Keratinocyte (primary cell): Measurements from ENCODE around the gene SH3GLB2. TPM values are rescaled to one million over a fixed set of nuclear protein-coding genes. Genes with fewer than 3 reads are reported as not detected.

Source experiments
- DNase-seq: peaks from one replicate; pipeline ENCODE4 v3.0.0-alpha.2; 2011; ENCODE audit warnings: low read depth, missing footprints, low spot score
- FAIRE-seq: peaks from 2 replicates; lab custom pipeline; 2011; peaks lifted over from hg19 to GRCh38; lab: Jason Lieb, UNC
- H2AFZ ChIP-seq: 2 replicates; pipeline ENCODE4 v1.6.0; 2012; ENCODE audit warnings: low read length, control low read depth, inconsistent platforms; ENCODE audit not compliant: control insufficient read depth
- H3K27ac ChIP-seq: 2 replicates; pipeline ENCODE4 v1.5.1; 2011; ENCODE audit warnings: low read length; ENCODE audit not compliant: control insufficient read depth, insufficient read depth
- H3K27me3 ChIP-seq: 3 replicates; pipeline ENCODE4 v1.6.0; 2011; ENCODE audit warnings: low read length; ENCODE audit not compliant: control insufficient read depth, insufficient read depth; ENCODE audit errors: extremely low read depth
- H3K36me3 ChIP-seq, 2 experiments: 2 replicates in 1 of 2; 3 replicates in 1 of 2; pipeline ENCODE4 v1.5.1; 2011; ENCODE audit warnings: low read length in 2 of 2, mild to moderate bottlenecking in 1 of 2; ENCODE audit not compliant: control insufficient read depth in 2 of 2, insufficient read depth in 2 of 2; ENCODE audit errors: extremely low read depth in 1 of 2
- H3K4me1 ChIP-seq: 3 replicates; pipeline ENCODE4 v1.5.1; 2011; ENCODE audit warnings: low read length; ENCODE audit not compliant: control insufficient read depth, insufficient read depth; ENCODE audit errors: extremely low read depth
- H3K4me2 ChIP-seq: 3 replicates; pipeline ENCODE4 v1.6.0; 2011; ENCODE audit warnings: low read depth, low read length; ENCODE audit not compliant: control insufficient read depth, insufficient read depth; ENCODE audit errors: extremely low read depth
- H3K4me3 ChIP-seq, 3 experiments: fragments of 200-600 bp in 1 of 3; sonication (generic) in 1 of 3; 2 replicates in 2 of 3; 3 replicates in 1 of 3; pipeline ENCODE4 v1.5.1; 2011 to 2016; ENCODE audit warnings: low read length in 3 of 3, mild to moderate bottlenecking in 3 of 3, control low read depth in 2 of 3, inconsistent platforms in 1 of 3, low read depth in 1 of 3, mixed read lengths in 1 of 3, mixed run types in 1 of 3, moderate library complexity in 1 of 3; ENCODE audit not compliant: control insufficient read depth in 2 of 3, insufficient read depth in 2 of 3; ENCODE audit errors: extremely low read depth in 1 of 3
- H3K79me2 ChIP-seq: 2 replicates; pipeline ENCODE4 v1.6.0; 2012; ENCODE audit warnings: low read length; ENCODE audit not compliant: control insufficient read depth, insufficient read depth
- H3K9ac ChIP-seq: 3 replicates; pipeline ENCODE4 v1.6.0; 2011; ENCODE audit warnings: low read length; ENCODE audit not compliant: control insufficient read depth, insufficient read depth; ENCODE audit errors: extremely low read depth
- H3K9me1 ChIP-seq: 3 replicates; pipeline ENCODE4 v1.6.0; 2011; ENCODE audit warnings: low read length; ENCODE audit not compliant: control insufficient read depth, insufficient read depth; ENCODE audit errors: extremely low read depth
- H3K9me3 ChIP-seq: 2 replicates; pipeline ENCODE4 v1.5.1; 2012; ENCODE audit warnings: low read depth, low read length; ENCODE audit not compliant: control insufficient read depth
- H4K20me1 ChIP-seq: 3 replicates; pipeline ENCODE4 v1.6.0; 2011; ENCODE audit warnings: low read length; ENCODE audit not compliant: control insufficient read depth, insufficient read depth; ENCODE audit errors: extremely low read depth
- EZH2 ChIP-seq: IDR thresholded peaks from one replicate; pipeline ENCODE4 v1.6.1; 2012; ENCODE audit warnings: inconsistent platforms, mild to moderate bottlenecking, low read length, moderate library complexity
- dilution Hi-C: fragments of 300-500 bp; cut with MboI; formaldehyde crosslinking; loops from one replicate; pipeline ENCODE4 v1.7.0; 2020; ENCODE audit warnings: low sequenced_read_pairs; ENCODE audit not compliant: extremely low pct_ligation_motif_present
- polyA plus RNA-seq, 5 experiments: library from polyadenylated mRNA; depleted of rRNA in 3 of 5; stranded (reverse) in 3 of 5; stranded (forward) in 1 of 5; unstranded in 1 of 5; fragments of >200 nt; gene quantifications; 1 replicate in 1 of 5; 2 replicates in 3 of 5; 3 replicates in 1 of 5; pipeline versions ENCODE4 v1.2.1 to v1.2.3, GENCODE V29; 2011 to 2012; ENCODE audit warnings: missing spikeins in 2 of 5, low read depth in 1 of 5, low replicate concordance in 1 of 5
- TF ChIP-seq, protein P1 (sequence below), 3 experiments: IDR thresholded peaks in 1 of 3; conservative IDR thresholded peaks in 1 of 3; optimal IDR thresholded peaks in 1 of 3; 2 replicates in 2 of 3; 3 replicates in 1 of 3; pipeline versions ENCODE3 to v1.5.1; 2011; ENCODE audit warnings: low read length in 3 of 3, mild to moderate bottlenecking in 3 of 3, moderate library complexity in 2 of 3, control low read depth in 1 of 3, inconsistent platforms in 1 of 3; ENCODE audit not compliant: insufficient read depth in 2 of 3; ENCODE audit errors: extremely low read depth in 1 of 3

Gene SH3GLB2
- polyA plus RNA-seq, 1 donor (not counting 4 experiments of a cell fraction or from before 2014, with no cell fraction given), result 37.1 TPM

DNA sequence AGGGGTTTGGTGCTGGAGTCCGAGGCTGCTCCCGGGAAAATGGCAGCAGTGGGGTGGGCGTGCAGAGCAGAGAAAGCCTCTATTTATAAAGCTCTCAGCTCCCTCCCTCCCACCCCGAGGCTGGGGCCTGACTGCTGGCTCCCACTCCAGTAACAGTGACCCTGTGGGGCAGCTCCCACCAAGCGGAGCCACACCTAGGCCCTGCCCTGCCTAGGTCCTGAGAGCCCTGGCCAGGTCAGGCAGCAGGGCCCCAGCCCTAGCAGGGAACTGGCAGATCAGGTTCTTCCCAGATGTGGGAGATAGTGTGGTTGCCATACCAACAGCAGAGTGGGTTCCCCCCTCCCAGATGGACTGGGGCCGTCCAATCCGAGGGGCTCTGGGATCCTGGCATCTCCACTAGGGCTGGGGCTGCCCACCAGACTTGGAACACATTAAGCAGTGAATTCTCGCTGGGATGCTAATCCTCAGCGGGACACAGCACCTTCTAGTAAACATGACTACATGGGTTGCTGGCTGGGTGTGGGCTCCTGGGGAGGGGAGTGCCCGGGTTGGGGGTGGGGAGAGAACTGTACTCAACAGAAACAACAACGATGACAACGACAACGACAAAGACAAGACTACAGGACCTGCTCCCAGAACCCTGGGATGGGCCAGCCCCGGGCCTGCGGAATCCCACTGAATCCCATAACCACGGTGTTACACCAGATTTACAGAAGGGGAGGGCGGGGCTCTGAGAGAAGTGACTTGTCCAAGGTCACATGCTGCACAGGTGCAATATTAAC, 1.5 kb downstream of the SH3GLB2 start:
- H3K79me2 ChIP-seq, result peaks cover 24% of the 10 kb centered on the region
- peaks cover 31% of the 10 kb centered on the region for H3K4me1 ChIP-seq
- H4K20me1 ChIP-seq, result no peaks in the 10 kb centered on the region
- FAIRE-seq (no peak), DNase-seq (no peak)
- H3K9me1 ChIP-seq, result peaks cover 6% of the 10 kb centered on the region
- peak overlapping the region; percentile 50 for H3K9ac ChIP-seq
- no peaks in the 10 kb centered on the region for H3K9me3 ChIP-seq
- H3K36me3 ChIP-seq, result no peaks in the 10 kb centered on the region
- peak overlapping the region; percentile 55 to 78 (median 64) for H3K4me3 ChIP-seq
- H3K27ac ChIP-seq, result no peak overlapping the region
- no peaks in the 10 kb centered on the region for H3K27me3 ChIP-seq
- dilution Hi-C loops, result no loop called here
- no peak overlapping the region for H2AFZ ChIP-seq
- peak overlapping the region; percentile 80 for H3K4me2 ChIP-seq
- no peak for TF ChIP-seq EZH2
- TF ChIP-seq, protein P1, sequence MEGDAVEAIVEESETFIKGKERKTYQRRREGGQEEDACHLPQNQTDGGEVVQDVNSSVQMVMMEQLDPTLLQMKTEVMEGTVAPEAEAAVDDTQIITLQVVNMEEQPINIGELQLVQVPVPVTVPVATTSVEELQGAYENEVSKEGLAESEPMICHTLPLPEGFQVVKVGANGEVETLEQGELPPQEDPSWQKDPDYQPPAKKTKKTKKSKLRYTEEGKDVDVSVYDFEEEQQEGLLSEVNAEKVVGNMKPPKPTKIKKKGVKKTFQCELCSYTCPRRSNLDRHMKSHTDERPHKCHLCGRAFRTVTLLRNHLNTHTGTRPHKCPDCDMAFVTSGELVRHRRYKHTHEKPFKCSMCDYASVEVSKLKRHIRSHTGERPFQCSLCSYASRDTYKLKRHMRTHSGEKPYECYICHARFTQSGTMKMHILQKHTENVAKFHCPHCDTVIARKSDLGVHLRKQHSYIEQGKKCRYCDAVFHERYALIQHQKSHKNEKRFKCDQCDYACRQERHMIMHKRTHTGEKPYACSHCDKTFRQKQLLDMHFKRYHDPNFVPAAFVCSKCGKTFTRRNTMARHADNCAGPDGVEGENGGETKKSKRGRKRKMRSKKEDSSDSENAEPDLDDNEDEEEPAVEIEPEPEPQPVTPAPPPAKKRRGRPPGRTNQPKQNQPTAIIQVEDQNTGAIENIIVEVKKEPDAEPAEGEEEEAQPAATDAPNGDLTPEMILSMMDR (optimal IDR thresholded peaks at IDR 0.05 in 1 of 3, IDR thresholded peaks at IDR 0.05 in 1 of 3, conservative IDR thresholded peaks at IDR 0.05 in 1 of 3; ENCODE audit: extremely low read depth in 1 of 3, insufficient read depth in 2 of 3, low read length in 3 of 3), result no peak

DNA sequence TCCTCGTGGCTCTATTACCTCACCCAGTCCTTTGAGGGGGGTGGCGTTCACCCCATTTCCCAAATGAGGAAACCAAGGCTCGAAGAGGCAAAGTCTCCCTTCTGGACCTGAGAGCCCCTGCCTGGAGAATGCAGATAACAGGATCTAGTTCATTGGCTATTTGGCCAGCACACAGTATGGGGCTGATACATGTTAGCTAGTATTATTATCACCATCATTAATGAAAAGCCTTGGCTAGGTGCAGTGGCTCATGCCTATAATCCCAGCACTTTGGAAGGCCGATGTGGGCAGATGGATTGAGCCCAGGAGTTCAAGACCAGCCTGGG, 4.3 kb downstream of the SH3GLB2 start:
- H3K9me1 ChIP-seq, result peaks cover 2% of the 10 kb centered on the region
- FAIRE-seq, result no peak
- H3K27ac ChIP-seq, result no peak overlapping the region
- H2AFZ ChIP-seq, result no peak overlapping the region
- peaks cover 24% of the 10 kb centered on the region for H3K79me2 ChIP-seq
- H3K4me2 ChIP-seq, result no peak overlapping the region
- no peak for TF ChIP-seq EZH2
- TF ChIP-seq, protein P1 (optimal IDR thresholded peaks at IDR 0.05 in 1 of 3, IDR thresholded peaks at IDR 0.05 in 1 of 3, conservative IDR thresholded peaks at IDR 0.05 in 1 of 3; ENCODE audit: extremely low read depth in 1 of 3, insufficient read depth in 2 of 3, low read length in 3 of 3), result no peak
- dilution Hi-C loops, result no loop called here
- no peak overlapping the region for H3K4me3 ChIP-seq
- no peak for DNase-seq
- no peaks in the 10 kb centered on the region for H3K9me3 ChIP-seq
- peaks cover 0 to 3% of the 10 kb centered on the region in 2 experiments for H3K36me3 ChIP-seq
- H3K4me1 ChIP-seq, result peaks cover 18% of the 10 kb centered on the region
- no peaks in the 10 kb centered on the region for H4K20me1 ChIP-seq
- H3K27me3 ChIP-seq, result no peaks in the 10 kb centered on the region
- no peak overlapping the region for H3K9ac ChIP-seq
